GM12891 (cell line): Measurements from ENCODE around the gene CTSE.
"Not testable (repeated sequence)": the region's sequence is repeated elsewhere in the genome, so short reads cannot be mapped to it uniquely, and the experiment has no call there.

Experiments used
- PAX5 ChIP-seq: IDR thresholded peaks from 2 replicates; pipeline ENCODE4 v1.6.1; 2011; ENCODE audit warnings: low read length, moderate library complexity, mild to moderate bottlenecking; ENCODE audit not compliant: insufficient read depth, severe bottlenecking
- POLR2A ChIP-seq: IDR thresholded peaks from 2 replicates; pipeline ENCODE4 v1.6.1; 2011; ENCODE audit warnings: low read depth, low read length, control low read depth
- POLR2AphosphoS5 ChIP-seq: IDR thresholded peaks from 2 replicates; pipeline ENCODE4 v1.6.1; 2011; ENCODE audit warnings: low read depth, low read length, control low read depth
- POU2F2 ChIP-seq: IDR thresholded peaks from 2 replicates; pipeline ENCODE4 v1.6.1; 2011; ENCODE audit warnings: low read depth, mild to moderate bottlenecking, control low read depth, low read length, moderate library complexity
- SPI1 ChIP-seq: IDR thresholded peaks from 2 replicates; pipeline ENCODE4 v1.6.1; 2011; ENCODE audit warnings: low read depth, low read length, control low read depth
- TAF1 ChIP-seq: IDR thresholded peaks from 2 replicates; pipeline ENCODE4 v1.6.1; 2011; ENCODE audit warnings: low read depth, low read length, control low read depth

DNA sequence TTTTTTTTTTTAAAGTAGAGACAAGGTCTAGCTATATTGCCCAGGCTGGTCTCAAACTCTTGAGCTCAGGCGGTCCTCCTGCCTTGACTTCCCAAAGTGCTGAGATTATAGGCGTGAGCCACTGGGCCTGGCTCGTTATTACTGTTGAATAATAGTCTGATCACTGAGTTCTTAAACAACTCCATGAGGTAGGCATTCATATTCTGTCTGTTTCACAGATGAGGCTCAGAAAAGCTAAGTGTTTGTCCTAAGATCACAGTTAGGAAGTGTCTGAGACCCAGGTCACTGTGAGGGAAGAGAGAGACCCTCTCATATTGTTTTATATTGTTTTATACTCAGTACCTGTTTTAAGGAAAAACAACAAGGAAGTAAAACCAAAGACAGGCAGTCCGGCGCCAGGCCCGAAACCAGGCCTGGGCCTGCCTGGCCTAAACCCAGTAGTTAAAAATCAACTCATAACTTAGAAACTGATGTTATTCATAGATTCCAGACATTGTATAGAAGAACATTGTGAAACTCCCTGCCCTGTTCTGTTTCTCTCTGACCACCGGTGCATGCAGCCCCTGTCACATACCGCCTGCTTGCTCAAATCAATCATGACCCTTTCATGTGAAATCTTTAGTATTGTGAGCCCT, 28.7 kb upstream of the CTSE start:
- not testable (repeated sequence) for TF ChIP-seq POLR2A, SPI1, POU2F2, POLR2AphosphoS5, TAF1, PAX5
